Activated CD8-positive, alpha-beta T cell treated with anti-CD3 and anti-CD28 coated beads for 36 hours (primary cell): ENCODE measurements around the gene PLEKHA3. TPM values are rescaled to one million over a fixed set of nuclear protein-coding genes. Genes with fewer than 3 reads are reported as not detected.
A peak's percentile ranks its signal among the peaks of the same experiment; 100 is the strongest.

Experiments
- ATAC-seq: fragments of 200-7000 bp; cut with Tn5 transposase; one replicate; pipeline ENCODE4 v1.10.0; 2021; ENCODE audit warnings: mild to moderate bottlenecking, moderate library complexity
- CTCF ChIA-PET: fragments of 350-600 bp; sonication (Branson Sonifier 250); formaldehyde crosslinking; loops from one replicate; lab custom pipeline; 2021; ENCODE audit warnings: antibody characterized with exemption; lab: Charles Lee
- POLR2A ChIA-PET: fragments of 350-600 bp; sonication (Branson Sonifier 250); formaldehyde crosslinking; loops from one replicate; lab custom pipeline; 2021; ENCODE audit warnings: antibody characterized with exemption; lab: Charles Lee
- DNase-seq: peaks from one replicate; pipeline ENCODE4 v3.0.0-alpha.2; 2020
- H3K27ac Mint-ChIP-seq: one replicate; pipeline ENCODE4 v1.8.0; 2021; ENCODE audit warnings: mild to moderate bottlenecking, mixed read lengths
- H3K27me3 Mint-ChIP-seq: one replicate; pipeline ENCODE4 v1.8.0; 2021; ENCODE audit warnings: mixed read lengths
- H3K36me3 Mint-ChIP-seq: one replicate; pipeline ENCODE4 v1.8.0; 2021; ENCODE audit warnings: low read depth, mixed read lengths
- H3K4me1 Mint-ChIP-seq: one replicate; pipeline ENCODE4 v1.8.0; 2021; ENCODE audit warnings: low read depth, mixed read lengths
- H3K4me3 Mint-ChIP-seq: one replicate; pipeline ENCODE4 v1.8.0; 2021; ENCODE audit warnings: mild to moderate bottlenecking, moderate library complexity, mixed read lengths
- H3K9me3 Mint-ChIP-seq: one replicate; pipeline ENCODE4 v1.8.0; 2021; ENCODE audit warnings: mixed read lengths
- CTCF ChIP-seq: fragments of 200-600 bp; IDR thresholded peaks from one replicate; pipeline ENCODE4 v1.8.0; 2022; ENCODE audit warnings: antibody characterized with exemption, mild to moderate bottlenecking
- intact Hi-C: fragments of 100-400 bp; cut with micrococcal nuclease; formaldehyde crosslinking; loops from one replicate; pipeline ENCODE4 v1.10.0; 2022
- total RNA-seq, 2 experiments: library from RNA; stranded (reverse); gene quantifications; one replicate each; pipeline ENCODE4 v1.2.3, GENCODE V29; 2021

Gene PLEKHA3
- total RNA-seq, 2 experiments from 2014 or later: 21.0 to 22.2 TPM

- no peak overlapping the region for H3K4me3 Mint-ChIP-seq
- DNase-seq (no peak), ATAC-seq (no peak)
- POLR2A ChIA-PET: no interaction called here
- no peaks in the 10 kb centered on the region for H3K9me3 Mint-ChIP-seq
- no peaks in the 10 kb centered on the region for H3K27me3 Mint-ChIP-seq
- no peak for TF ChIP-seq CTCF
- CTCF ChIA-PET: no interaction called here
- H3K36me3 Mint-ChIP-seq: peaks cover 58% of the 10 kb centered on the region
- H3K27ac Mint-ChIP-seq: no peak overlapping the region
- intact Hi-C loops: no loop called here
- H3K4me1 Mint-ChIP-seq: peaks cover 53% of the 10 kb centered on the region
Observed at GRCh38 chr2:178529194-178529593, 48.9 kb downstream of the PLEKHA3 start.

GRCh38 chr2:178530131-178530530 is 49.9 kb downstream of the PLEKHA3 start:
- Mint-ChIP-seq H3K27ac (peak overlapping the region; percentile 80), H3K4me1 (peaks cover 50% of the 10 kb centered on the region), H3K9me3 (no peaks in the 10 kb centered on the region), H3K4me3 (no peak overlapping the region), H3K36me3 (peaks cover 68% of the 10 kb centered on the region), H3K27me3 (no peaks in the 10 kb centered on the region)
- ChIA-PET CTCF (interaction anchor here (0.8 to 1.3 kb wide), 4 partner anchors 8 to 116 kb away, joined by 3 to 5 read pairs (median 3); partner anchors contain the start of gene PLEKHA3), POLR2A (interaction anchor here (1.2 kb wide), 1 partner anchor 51 kb away, joined by 3 read pairs; no protein-coding TSS in a partner anchor)
- TF ChIP-seq CTCF: no peak
- DNase-seq (no peak), ATAC-seq (no peak)
- intact Hi-C loops: no loop called here

- TF ChIP-seq CTCF: no peak
- H3K4me1 Mint-ChIP-seq: peaks cover 47% of the 10 kb centered on the region
- CTCF ChIA-PET: interaction anchor here (0.8 to 1.3 kb wide), 4 partner anchors 9 to 116 kb away, joined by 3 to 5 read pairs (median 3); partner anchors contain the start of gene PLEKHA3
- H3K9me3 Mint-ChIP-seq: no peaks in the 10 kb centered on the region
- intact Hi-C loops: no loop called here
- DNase-seq (peak; percentile 73), ATAC-seq (peak; percentile 95)
- POLR2A ChIA-PET: interaction anchor here (1.2 kb wide), 1 partner anchor 51 kb away, joined by 3 read pairs; no protein-coding TSS in a partner anchor
- peak overlapping the region; percentile 80 for H3K27ac Mint-ChIP-seq
- no peaks in the 10 kb centered on the region for H3K27me3 Mint-ChIP-seq
- H3K36me3 Mint-ChIP-seq: peaks cover 68% of the 10 kb centered on the region
- peak overlapping the region; percentile 3 for H3K4me3 Mint-ChIP-seq
Observed at GRCh38 chr2:178530625-178531142, 50.4 kb downstream of the PLEKHA3 start.

GRCh38 chr2:178531168-178531567 is 50.9 kb downstream of the PLEKHA3 start:
- H3K4me3 Mint-ChIP-seq: peak overlapping the region; percentile 3
- H3K36me3 Mint-ChIP-seq: peaks cover 65% of the 10 kb centered on the region
- POLR2A ChIA-PET: interaction anchor here (0.7 to 1.1 kb wide), 2 partner anchors 80 to 1178 kb away, joined by 3 read pairs; partner anchors contain the start of genes PJVK and PRKRA
- H3K27me3 Mint-ChIP-seq: no peaks in the 10 kb centered on the region
- peaks cover 43% of the 10 kb centered on the region for H3K4me1 Mint-ChIP-seq
- ATAC-seq: peak; percentile 1
- H3K27ac Mint-ChIP-seq: peak overlapping the region; percentile 80
- no peaks in the 10 kb centered on the region for H3K9me3 Mint-ChIP-seq
- no peak for TF ChIP-seq CTCF
- CTCF ChIA-PET: interaction anchor here (1.1 to 1.3 kb wide), 2 partner anchors 9 to 51 kb away, joined by 3 read pairs; partner anchors contain the start of gene PLEKHA3
- intact Hi-C loops: no loop called here
- no peak for DNase-seq

- H3K27ac Mint-ChIP-seq: no peak overlapping the region
- ChIA-PET CTCF (interaction anchor here (1.5 kb wide), 1 partner anchor 12 kb away, joined by 4 read pairs; no protein-coding TSS in a partner anchor), POLR2A (no interaction called here)
- H3K9me3 Mint-ChIP-seq: no peaks in the 10 kb centered on the region
- no peak for ATAC-seq
- H3K4me3 Mint-ChIP-seq: no peak overlapping the region
- H3K4me1 Mint-ChIP-seq: peaks cover 9% of the 10 kb centered on the region
- H3K27me3 Mint-ChIP-seq: no peaks in the 10 kb centered on the region
- peaks cover 67% of the 10 kb centered on the region for H3K36me3 Mint-ChIP-seq
- no peak for DNase-seq
- no peak for TF ChIP-seq CTCF
- intact Hi-C loops: no loop called here
Observed at GRCh38 chr2:178536037-178536436, 55.8 kb downstream of the PLEKHA3 start.
